ENCODE measurements around the gene SRC. TPM values are rescaled to one million over a fixed set of nuclear protein-coding genes. Genes with fewer than 3 reads are reported as not detected.

The SRC gene
- total RNA-seq, 4 donors from 2014 or later, result 10.3 to 21.4 (median 12.9) TPM

GRCh38 chr20:37389844-37390275, 43.9 kb downstream of the SRC start:
- no peak for TF ChIP-seq CTCF (IDR thresholded peaks at IDR 0.05; ENCODE audit: low read depth)

GRCh38 chr20:37390503-37390890, 44.6 kb downstream of the SRC start:
- no peak for TF ChIP-seq CTCF (IDR thresholded peaks at IDR 0.05; ENCODE audit: low read depth)

GRCh38 chr20:37390891-37391525, 45.1 kb downstream of the SRC start:
- TF ChIP-seq CTCF (IDR thresholded peaks at IDR 0.05; ENCODE audit: low read depth), result no peak

GRCh38 chr20:37392441-37393195, 46.7 kb downstream of the SRC start:
- TF ChIP-seq CTCF (IDR thresholded peaks at IDR 0.05; ENCODE audit: low read depth), result no peak

- no peak for TF ChIP-seq CTCF (IDR thresholded peaks at IDR 0.05; ENCODE audit: low read depth)
These were observed 47.4 kb downstream of the SRC start for GRCh38 chr20:37393196-37393862.

GRCh38 chr20:37393863-37394542, 48.1 kb downstream of the SRC start:
- TF ChIP-seq CTCF (IDR thresholded peaks at IDR 0.05; ENCODE audit: low read depth), result no peak

Measured in subcutaneous adipose tissue (tissue), 4 donors.